Subcutaneous adipose tissue (tissue), 4 donors: Measurements from ENCODE around the gene FPR1. TPM values are rescaled to one million over a fixed set of nuclear protein-coding genes. Genes with fewer than 3 reads are reported as not detected.

ENCODE experiments used
- total RNA-seq, 4 donors: library from RNA; depleted of rRNA; stranded (reverse); fragments of >200 nt; gene quantifications; one replicate each; pipeline ENCODE4 v1.1.0, GENCODE V29; 2016
- TF ChIP-seq, protein P1 (sequence below): fragments of 450-650 bp; IDR thresholded peaks from one replicate; pipeline ENCODE4 v1.5.1; 2016; ENCODE audit warnings: low read depth, mild to moderate bottlenecking, control low read depth, antibody characterized with exemption, moderate library complexity

The FPR1 gene
- total RNA-seq, 4 donors from 2014 or later, result 5.1 to 35.7 (median 22.0) TPM

GRCh38 chr19:51784922-51785690 lies 33.4 kb upstream of the FPR1 start:
- TF ChIP-seq, protein P1, sequence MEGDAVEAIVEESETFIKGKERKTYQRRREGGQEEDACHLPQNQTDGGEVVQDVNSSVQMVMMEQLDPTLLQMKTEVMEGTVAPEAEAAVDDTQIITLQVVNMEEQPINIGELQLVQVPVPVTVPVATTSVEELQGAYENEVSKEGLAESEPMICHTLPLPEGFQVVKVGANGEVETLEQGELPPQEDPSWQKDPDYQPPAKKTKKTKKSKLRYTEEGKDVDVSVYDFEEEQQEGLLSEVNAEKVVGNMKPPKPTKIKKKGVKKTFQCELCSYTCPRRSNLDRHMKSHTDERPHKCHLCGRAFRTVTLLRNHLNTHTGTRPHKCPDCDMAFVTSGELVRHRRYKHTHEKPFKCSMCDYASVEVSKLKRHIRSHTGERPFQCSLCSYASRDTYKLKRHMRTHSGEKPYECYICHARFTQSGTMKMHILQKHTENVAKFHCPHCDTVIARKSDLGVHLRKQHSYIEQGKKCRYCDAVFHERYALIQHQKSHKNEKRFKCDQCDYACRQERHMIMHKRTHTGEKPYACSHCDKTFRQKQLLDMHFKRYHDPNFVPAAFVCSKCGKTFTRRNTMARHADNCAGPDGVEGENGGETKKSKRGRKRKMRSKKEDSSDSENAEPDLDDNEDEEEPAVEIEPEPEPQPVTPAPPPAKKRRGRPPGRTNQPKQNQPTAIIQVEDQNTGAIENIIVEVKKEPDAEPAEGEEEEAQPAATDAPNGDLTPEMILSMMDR, result no peak

- TF ChIP-seq, protein P1, result no peak
Observed at GRCh38 chr19:51784109-51784785, 32.6 kb upstream of the FPR1 start.

DNA sequence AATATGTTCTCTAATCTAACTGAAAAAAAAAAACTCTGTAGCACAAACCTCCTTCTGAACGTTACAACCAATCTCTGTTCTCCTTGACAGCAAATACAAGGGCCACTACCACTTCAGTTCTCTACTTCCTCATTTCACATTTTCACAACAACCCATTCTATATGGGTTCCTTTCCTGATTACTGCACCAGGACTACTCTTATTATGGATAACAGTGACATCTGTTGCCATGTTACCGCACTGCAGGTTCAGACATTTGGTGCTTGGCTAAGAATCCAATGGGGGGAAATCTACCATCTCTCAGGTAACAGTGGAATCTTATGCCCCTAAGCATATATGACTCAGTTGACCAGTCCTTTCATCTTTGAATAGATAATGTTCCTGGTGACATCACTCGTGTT lies 31.7 kb upstream of the FPR1 start:
- TF ChIP-seq, protein P1, result no peak

- TF ChIP-seq, protein P1, result no peak
Observed at GRCh38 chr19:51781999-51782398, 30.3 kb upstream of the FPR1 start.

DNA sequence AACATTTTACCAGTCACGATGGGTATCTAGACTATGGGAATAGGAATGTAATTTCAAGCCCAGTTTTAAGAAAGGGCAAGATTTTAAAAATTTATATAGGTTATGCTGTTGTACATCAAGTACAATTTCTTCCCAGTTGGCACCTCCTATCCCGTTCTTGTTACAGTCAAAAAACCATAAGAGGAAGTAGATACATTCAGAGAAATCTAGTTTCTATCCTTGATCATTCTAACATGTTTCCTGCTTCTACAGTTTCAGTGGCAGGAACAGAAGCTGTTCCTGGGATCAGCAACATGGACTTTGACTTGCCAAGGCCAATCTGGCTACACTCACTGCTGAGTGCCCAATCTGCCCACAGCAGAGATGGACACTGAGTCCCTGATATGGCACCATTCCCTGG lies 28.6 kb upstream of the FPR1 start:
- TF ChIP-seq, protein P1, result no peak

DNA sequence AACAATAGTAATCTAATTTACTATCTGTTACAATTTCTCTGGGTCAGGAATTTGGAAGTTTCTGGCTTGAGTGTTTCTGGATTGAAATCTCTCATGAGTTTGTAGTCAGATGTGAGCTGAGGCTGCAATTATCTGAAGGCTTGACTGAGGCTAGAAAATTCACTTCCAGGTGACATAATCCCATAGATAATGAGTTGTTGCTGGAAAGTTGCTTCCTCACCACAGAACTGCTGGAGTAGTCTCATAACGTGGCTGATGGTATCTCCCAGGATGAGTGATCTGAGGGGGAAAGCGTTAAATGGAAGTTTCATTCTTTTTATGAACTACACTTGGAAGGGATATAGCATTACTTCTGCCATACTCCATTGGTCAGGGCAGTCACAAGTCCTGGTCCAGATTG lies 28.0 kb upstream of the FPR1 start:
- TF ChIP-seq, protein P1, result no peak

DNA sequence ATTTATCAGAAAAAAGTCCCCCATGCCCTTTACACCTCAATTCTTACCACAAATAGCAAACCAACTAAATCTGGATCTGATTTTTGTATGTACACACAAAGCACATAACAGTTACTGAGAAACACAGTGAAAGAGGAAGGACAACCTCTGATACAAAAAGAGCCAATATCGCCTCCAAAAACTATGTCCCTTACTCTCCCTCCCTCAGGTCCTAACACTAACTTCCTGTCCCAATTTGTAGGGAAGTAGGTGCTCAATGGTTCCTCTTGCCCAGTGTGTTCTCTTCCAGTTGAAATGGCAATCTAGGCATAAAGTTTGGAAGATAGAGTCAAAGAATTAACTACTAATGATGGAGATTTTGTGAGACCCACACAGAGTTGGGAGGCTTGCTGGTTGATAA lies 27.5 kb upstream of the FPR1 start:
- TF ChIP-seq, protein P1, result no peak
